ENCODE data around the gene SORCS1.

SORCS1 gene

GRCh38 chr10:107163881-107164861 lies at the start of gene SORCS1:
TSS of gene SORCS1 (minus strand) at chr10:107164706.
- no peak for DNase-seq

GRCh38 chr10:107214261-107214660 lies 49.8 kb upstream of the SORCS1 start:
- DNase-seq = no peak

- no peak for DNase-seq
Measured at GRCh38 chr10:107213861-107214260, 49.4 kb upstream of the SORCS1 start.

- DNase-seq = no peak
Measured at GRCh38 chr10:107206833-107207232, 42.3 kb upstream of the SORCS1 start.

- no peak for DNase-seq
Measured at GRCh38 chr10:107169516-107169915, 5.0 kb upstream of the SORCS1 start.

- DNase-seq = no peak
Measured at GRCh38 chr10:107168738-107169137, 4.2 kb upstream of the SORCS1 start.

- DNase-seq = no peak
Measured at GRCh38 chr10:107166403-107166802, 1.9 kb upstream of the SORCS1 start.

GRCh38 chr10:107164992-107165391 lies 486 bp upstream of the SORCS1 start:
- DNase-seq = no peak

GRCh38 chr10:107163076-107163855 lies 1.2 kb downstream of the SORCS1 start:
- no peak for DNase-seq

GRCh38 chr10:107160866-107161265 lies 3.6 kb downstream of the SORCS1 start:
- no peak for DNase-seq

GRCh38 chr10:107159871-107160270 lies 4.6 kb downstream of the SORCS1 start:
- no peak for DNase-seq

- no peak for DNase-seq
Measured at GRCh38 chr10:107157071-107157470, 7.4 kb downstream of the SORCS1 start.

- DNase-seq = no peak
Measured at GRCh38 chr10:107152087-107152486, 12.4 kb downstream of the SORCS1 start.

GRCh38 chr10:107148906-107149305 lies 15.6 kb downstream of the SORCS1 start:
- no peak for DNase-seq

GRCh38 chr10:107144490-107144889 lies 20.0 kb downstream of the SORCS1 start:
- no peak for DNase-seq

GRCh38 chr10:107141524-107142061 lies 22.9 kb downstream of the SORCS1 start:
- DNase-seq = no peak

- no peak for DNase-seq
Measured at GRCh38 chr10:107139237-107139636, 25.3 kb downstream of the SORCS1 start.

GRCh38 chr10:107133656-107134055 lies 30.9 kb downstream of the SORCS1 start:
- no peak for DNase-seq

- no peak for DNase-seq
Measured at GRCh38 chr10:107129000-107129399, 35.5 kb downstream of the SORCS1 start.

- DNase-seq = no peak
Measured at GRCh38 chr10:107126512-107127065, 37.9 kb downstream of the SORCS1 start.

GRCh38 chr10:107122703-107123102 lies 41.8 kb downstream of the SORCS1 start:
- DNase-seq = no peak

GRCh38 chr10:107118866-107119265 lies 45.6 kb downstream of the SORCS1 start:
- no peak for DNase-seq

GRCh38 chr10:107104026-107104652 lies 60.4 kb downstream of the SORCS1 start:
- no peak for DNase-seq

Measured in activated CD4-positive, alpha-beta T cell treated with anti-CD3 and anti-CD28 coated beads for 4 hours (primary cell).